HG03439 (cell line): ENCODE measurements around the gene CCDC144A.
A peak's percentile ranks its signal among the peaks of the same experiment; 100 is the strongest.
"Not testable (repeated sequence)": the region's sequence is repeated elsewhere in the genome, so short reads cannot be mapped to it uniquely, and the experiment has no call there.

ENCODE experiments used
- ATAC-seq: cut with Tn5 transposase; IDR thresholded peaks from one replicate; pipeline ENCODE4 v1.9.1; 2021; ENCODE audit warnings: mild to moderate bottlenecking, moderate library complexity; ENCODE audit not compliant: unreplicated experiment

CCDC144A gene

GRCh38 chr17:16689731-16690281 lies at the start of gene CCDC144A:
Gene CCDC144A, plus strand, starts transcription at chr17:16690241. Its CDS starts 160 bp downstream, at chr17:16690401.
- ATAC-seq: not testable (repeated sequence)

DNA sequence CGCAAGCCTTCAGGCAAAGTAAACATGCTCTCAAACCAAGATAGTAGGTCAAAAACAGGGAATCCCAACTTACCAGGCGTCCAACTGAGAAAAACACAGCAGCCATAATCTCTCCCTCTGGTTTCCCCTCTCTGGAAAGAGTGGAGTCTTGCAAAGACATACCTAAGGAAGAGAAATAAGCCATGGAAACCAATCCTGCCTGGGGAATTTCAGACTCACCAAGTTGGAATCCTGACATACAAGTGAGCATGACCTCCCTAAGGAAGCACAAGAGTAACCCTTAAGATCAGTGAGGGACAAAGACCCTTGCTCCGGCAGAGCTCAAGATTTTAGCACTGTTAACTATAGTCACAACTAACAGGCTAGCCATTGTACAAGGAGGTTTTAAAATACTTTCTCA lies 40.5 kb upstream of the CCDC144A start:
- no peak for ATAC-seq

- ATAC-seq: no peak
These were observed 37.8 kb upstream of the CCDC144A start for GRCh38 chr17:16652252-16652651.

GRCh38 chr17:16652847-16653366 lies 37.1 kb upstream of the CCDC144A start:
- ATAC-seq: no peak

- ATAC-seq: peak; percentile 86
These were observed 36.5 kb upstream of the CCDC144A start, which contains the start of gene ZNF624 for GRCh38 chr17:16653367-16654041. Gene ZNF624, minus strand, starts transcription at chr17:16653850.

DNA sequence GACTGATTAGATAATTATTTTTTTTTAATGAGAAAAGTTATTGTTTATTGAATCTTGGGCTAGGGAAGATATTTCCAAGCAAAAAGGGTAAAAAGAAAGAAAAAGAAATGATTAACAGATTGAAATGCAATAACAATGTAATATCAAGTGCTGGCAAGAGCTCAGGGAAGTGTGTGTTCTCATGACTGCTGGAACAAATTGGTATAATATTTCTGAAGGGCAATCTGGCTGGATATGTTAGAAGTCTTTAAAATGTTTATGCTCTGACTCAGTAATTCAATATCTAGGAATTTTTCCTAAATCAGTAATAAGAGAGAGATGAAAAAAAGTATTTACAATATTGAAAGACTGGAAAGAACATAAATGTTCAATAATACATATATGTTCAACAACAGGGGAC lies 28.8 kb upstream of the CCDC144A start:
- no peak for ATAC-seq

- no peak for ATAC-seq
These were observed 27.1 kb upstream of the CCDC144A start for GRCh38 chr17:16662936-16663335.

- ATAC-seq: not testable (repeated sequence)
These were observed 23.5 kb upstream of the CCDC144A start for GRCh38 chr17:16666553-16666906.

- not testable (repeated sequence) for ATAC-seq
These were observed 23.0 kb upstream of the CCDC144A start for GRCh38 chr17:16666907-16667636.

DNA sequence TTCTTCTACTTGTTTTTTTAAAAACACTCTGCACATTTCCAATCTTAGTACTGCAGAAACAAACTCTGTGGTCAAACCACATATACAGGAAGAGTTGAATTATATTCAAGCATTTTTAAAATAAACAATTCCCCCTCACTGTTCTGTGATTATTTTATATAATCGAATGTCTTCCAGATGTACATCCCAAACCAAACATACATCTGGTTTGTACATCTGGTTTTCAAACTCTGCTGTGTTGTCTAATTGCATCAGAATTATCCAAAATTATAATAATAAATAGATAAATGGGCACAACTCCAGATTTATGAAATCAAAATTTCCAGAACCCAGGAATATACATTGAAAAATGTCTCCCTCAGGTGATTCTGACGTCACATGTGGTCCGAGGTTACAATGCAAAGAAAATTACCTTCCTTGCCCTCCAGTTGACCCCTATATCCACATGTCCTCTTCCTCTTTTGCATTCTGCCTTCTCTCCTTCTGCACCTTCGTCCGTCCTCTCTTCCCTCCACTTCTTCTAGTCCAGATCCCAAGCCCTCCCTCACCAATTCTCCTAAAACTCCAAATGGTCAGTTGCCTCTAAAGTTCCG lies 13.3 kb upstream of the CCDC144A start:
- no peak for ATAC-seq

DNA sequence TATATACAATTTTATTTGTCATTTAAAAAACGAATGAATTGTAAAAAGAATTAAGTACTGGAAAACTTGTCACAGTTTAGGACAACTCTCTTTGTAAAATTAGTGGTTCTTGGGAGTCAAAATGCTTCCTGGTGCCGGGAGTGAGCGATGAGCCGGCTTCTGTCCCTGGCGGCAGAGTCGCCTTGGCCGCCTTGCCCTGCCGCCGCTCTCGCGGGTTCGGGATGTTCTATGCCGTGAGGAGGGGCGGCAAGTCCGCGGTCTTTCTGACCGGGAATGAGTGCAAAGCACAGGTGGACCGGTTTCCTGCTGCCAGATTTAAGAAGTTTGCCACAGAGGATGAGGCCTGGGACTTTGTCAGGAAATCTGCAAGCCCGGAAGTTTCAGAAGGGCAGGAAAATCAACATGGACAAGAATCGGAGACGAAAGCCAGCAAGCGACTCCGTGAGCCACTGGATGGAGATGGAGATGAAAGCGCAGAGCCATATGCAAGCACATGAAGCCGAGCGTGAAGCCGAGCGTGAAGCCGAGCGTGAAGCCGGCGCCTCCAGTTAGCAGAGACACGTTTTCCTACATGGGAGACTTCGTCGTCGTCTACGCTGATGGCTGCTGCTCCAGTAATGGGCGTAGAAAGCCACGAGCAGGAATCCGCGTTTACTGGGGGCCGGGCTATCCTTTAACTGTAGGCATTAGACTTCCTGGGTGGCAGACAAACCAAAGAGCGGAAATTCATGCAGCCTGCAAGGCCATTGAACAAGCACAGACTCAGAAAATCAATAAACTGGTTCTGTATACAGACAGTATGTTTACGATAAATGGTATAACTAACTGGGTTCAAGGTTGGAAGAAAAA lies 6.5 kb upstream of the CCDC144A start:
- ATAC-seq: not testable (repeated sequence)

GRCh38 chr17:16686019-16686418 lies 4.0 kb upstream of the CCDC144A start:
- not testable (repeated sequence) for ATAC-seq

GRCh38 chr17:16687151-16687550 lies 2.9 kb upstream of the CCDC144A start:
- not testable (repeated sequence) for ATAC-seq

GRCh38 chr17:16690447-16690846 lies 406 bp downstream of the CCDC144A start:
- ATAC-seq: not testable (repeated sequence)

- not testable (repeated sequence) for ATAC-seq
These were observed 7.6 kb downstream of the CCDC144A start for GRCh38 chr17:16697603-16698002.

DNA sequence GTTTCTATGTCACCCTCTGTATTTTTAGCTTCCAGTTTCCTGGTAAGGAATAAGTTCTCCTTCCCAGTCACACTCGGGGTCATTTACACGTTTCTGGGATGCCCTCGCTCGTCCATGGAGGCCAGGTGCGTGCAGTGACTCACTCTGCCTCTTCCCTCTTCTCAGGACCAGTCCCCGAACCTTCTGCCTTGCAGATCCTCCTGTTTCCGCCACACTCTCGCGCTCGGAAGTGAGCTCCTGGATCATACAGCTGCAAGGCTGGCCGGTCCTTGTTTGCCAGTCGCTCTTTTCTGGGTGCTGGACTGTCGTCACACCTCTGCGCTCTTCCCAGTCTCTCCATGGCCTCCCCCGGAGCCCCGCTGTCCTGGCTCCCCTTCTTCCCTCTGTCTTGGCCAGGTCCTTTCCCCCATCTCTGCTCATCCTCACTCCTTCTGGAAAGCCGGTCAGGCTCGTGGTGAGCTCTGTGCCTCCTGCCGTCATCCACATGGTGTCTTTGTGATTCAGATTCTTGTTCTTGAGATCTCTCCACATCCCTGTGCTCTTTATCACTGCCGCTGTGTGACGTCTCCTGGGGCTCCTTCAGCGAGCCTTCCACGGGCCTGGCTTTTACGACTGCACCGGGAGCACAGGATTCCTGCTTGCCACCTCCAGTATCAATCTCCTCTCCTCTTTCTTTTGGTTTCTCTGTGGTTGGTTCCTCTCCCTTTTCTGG lies 55.6 kb downstream of the CCDC144A start:
- not testable (repeated sequence) for ATAC-seq

GRCh38 chr17:16746571-16746970 lies 56.5 kb downstream of the CCDC144A start:
- ATAC-seq: not testable (repeated sequence)

DNA sequence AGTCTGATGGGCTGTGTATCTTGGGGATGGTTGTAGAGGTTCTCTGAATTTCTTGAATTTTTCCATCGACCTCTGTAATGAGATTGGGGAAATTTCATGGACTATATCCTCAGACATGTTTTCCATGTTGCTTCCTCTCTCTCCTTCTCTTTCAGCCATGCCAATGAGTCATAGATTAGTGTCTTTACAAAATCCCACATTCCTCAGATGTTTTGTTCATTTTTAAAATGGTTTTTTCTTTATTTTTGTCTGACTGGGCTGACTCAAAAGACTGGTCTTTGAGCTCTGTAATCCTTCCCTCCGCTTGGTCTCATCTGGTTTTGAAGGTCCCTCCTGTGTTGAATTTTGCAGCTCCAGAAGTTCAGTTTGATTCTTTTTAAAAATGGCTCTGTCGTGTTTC lies 60.5 kb downstream of the CCDC144A start:
- ATAC-seq: not testable (repeated sequence)

- ATAC-seq: not testable (repeated sequence)
These were observed 61.3 kb downstream of the CCDC144A start for GRCh38 chr17:16751224-16751923.
